Adrenal gland (tissue), 5 donors: ENCODE measurements around the gene CKMT1A.
"Not testable (repeated sequence)": the region's sequence is repeated elsewhere in the genome, so short reads cannot be mapped to it uniquely, and the experiment has no call there.

Experiments used
- POLR2A ChIP-seq, 2 donors: fragments of 450-650 bp; IDR thresholded peaks; one replicate each; pipeline ENCODE4 v1.6.1; 2017; ENCODE audit warnings: antibody characterized with exemption in 2 of 2, mild to moderate bottlenecking in 2 of 2, moderate library complexity in 1 of 2
- TF ChIP-seq, protein P1 (sequence below), 6 experiments: fragments of 450-650 bp in 4 of 6; fragments of 200-600 bp in 2 of 6; sonication (generic) in 1 of 6; IDR thresholded peaks; 1 replicate in 5 of 6; 2 replicates in 1 of 6; pipeline versions ENCODE4 v1.5.1 to v1.8.0; 2016 to 2021; ENCODE audit warnings: antibody characterized with exemption in 6 of 6, mild to moderate bottlenecking in 2 of 6, moderate library complexity in 1 of 6
- donor health status: DM: no; HTN: no; CAD: no.

GRCh38 chr15:43710431-43711131 lies 16.9 kb downstream of the CKMT1A start:
- TF ChIP-seq, protein P1, sequence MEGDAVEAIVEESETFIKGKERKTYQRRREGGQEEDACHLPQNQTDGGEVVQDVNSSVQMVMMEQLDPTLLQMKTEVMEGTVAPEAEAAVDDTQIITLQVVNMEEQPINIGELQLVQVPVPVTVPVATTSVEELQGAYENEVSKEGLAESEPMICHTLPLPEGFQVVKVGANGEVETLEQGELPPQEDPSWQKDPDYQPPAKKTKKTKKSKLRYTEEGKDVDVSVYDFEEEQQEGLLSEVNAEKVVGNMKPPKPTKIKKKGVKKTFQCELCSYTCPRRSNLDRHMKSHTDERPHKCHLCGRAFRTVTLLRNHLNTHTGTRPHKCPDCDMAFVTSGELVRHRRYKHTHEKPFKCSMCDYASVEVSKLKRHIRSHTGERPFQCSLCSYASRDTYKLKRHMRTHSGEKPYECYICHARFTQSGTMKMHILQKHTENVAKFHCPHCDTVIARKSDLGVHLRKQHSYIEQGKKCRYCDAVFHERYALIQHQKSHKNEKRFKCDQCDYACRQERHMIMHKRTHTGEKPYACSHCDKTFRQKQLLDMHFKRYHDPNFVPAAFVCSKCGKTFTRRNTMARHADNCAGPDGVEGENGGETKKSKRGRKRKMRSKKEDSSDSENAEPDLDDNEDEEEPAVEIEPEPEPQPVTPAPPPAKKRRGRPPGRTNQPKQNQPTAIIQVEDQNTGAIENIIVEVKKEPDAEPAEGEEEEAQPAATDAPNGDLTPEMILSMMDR (IDR thresholded peaks at IDR 0.05) = not testable (repeated sequence)
- TF ChIP-seq POLR2A (IDR thresholded peaks at IDR 0.05) = not testable (repeated sequence)
